ENCODE measurements around the gene TRPM2. TPM values are rescaled to one million over a fixed set of nuclear protein-coding genes. Genes with fewer than 3 reads are reported as not detected.

Gene TRPM2
- total RNA-seq, 1 donor from 2014 or later: 0.40 TPM

GRCh38 chr21:44442266-44443125, 89.1 kb downstream of the TRPM2 start:
- no peak for DNase-seq (ENCODE audit: low read depth in 2 of 2)

- DNase-seq (ENCODE audit: low read depth in 2 of 2): no peak
These were observed 90.0 kb downstream of the TRPM2 start for GRCh38 chr21:44443291-44443890.

- DNase-seq (ENCODE audit: low read depth in 2 of 2): no peak
These were observed 90.5 kb downstream of the TRPM2 start for GRCh38 chr21:44443891-44444285.

GRCh38 chr21:44444286-44444931, 91.0 kb downstream of the TRPM2 start:
- DNase-seq (ENCODE audit: low read depth in 2 of 2): no peak

GRCh38 chr21:44445145-44445812, 91.9 kb downstream of the TRPM2 start:
- no peak for DNase-seq (ENCODE audit: low read depth in 2 of 2)

GRCh38 chr21:44448651-44449131, 95.3 kb downstream of the TRPM2 start:
- DNase-seq (ENCODE audit: low read depth in 2 of 2): no peak

GRCh38 chr21:44449473-44450363, 96.3 kb downstream of the TRPM2 start:
- DNase-seq (ENCODE audit: low read depth in 2 of 2): no peak

- no peak for DNase-seq (ENCODE audit: low read depth in 2 of 2)
These were observed 97.0 kb downstream of the TRPM2 start for GRCh38 chr21:44450402-44450801.

GRCh38 chr21:44450999-44451398, 97.6 kb downstream of the TRPM2 start:
- DNase-seq (ENCODE audit: low read depth in 2 of 2): no peak

GRCh38 chr21:44453120-44453519, 99.7 kb downstream of the TRPM2 start:
- no peak for DNase-seq (ENCODE audit: low read depth in 2 of 2)

- no peak for DNase-seq (ENCODE audit: low read depth in 2 of 2)
These were observed 100.6 kb downstream of the TRPM2 start for GRCh38 chr21:44454058-44454457.

GRCh38 chr21:44454747-44455523, 101.5 kb downstream of the TRPM2 start, which contains the start of gene LRRC3:
TSS of gene LRRC3 (plus strand) at chr21:44455510. CDS start at chr21:44456645, 1,135 bp downstream.
- peak; percentile 84 to 92 for DNase-seq (ENCODE audit: low read depth in 2 of 2)

GRCh38 chr21:44455524-44456213, 102.2 kb downstream of the TRPM2 start:
- peak; percentile 34 to 53 for DNase-seq (ENCODE audit: low read depth in 2 of 2)

- no peak for DNase-seq (ENCODE audit: low read depth in 2 of 2)
These were observed 102.9 kb downstream of the TRPM2 start for GRCh38 chr21:44456214-44456914.

- no peak for DNase-seq (ENCODE audit: low read depth in 2 of 2)
These were observed 103.7 kb downstream of the TRPM2 start for GRCh38 chr21:44456915-44457736.

- no peak for DNase-seq (ENCODE audit: low read depth in 2 of 2)
These were observed 105.7 kb downstream of the TRPM2 start for GRCh38 chr21:44458971-44459711.

Measured in lung microvascular endothelial cell (primary cell).